K562 (cell line): ENCODE measurements around the gene TTC31. TPM values are rescaled to one million over a fixed set of nuclear protein-coding genes. Genes with fewer than 3 reads are reported as not detected.

Experiments
- CBX8 ChIP-seq: fragments of 200-600 bp; sonication (generic); IDR thresholded peaks from 2 replicates; pipeline ENCODE4 v1.6.1; 2012; ENCODE audit warnings: borderline replicate concordance, mixed run types, low read depth, mild to moderate bottlenecking, moderate library complexity, mixed read lengths, low read length, control low read depth, inconsistent platforms; ENCODE audit not compliant: poor library complexity, severe bottlenecking; ENCODE audit errors: extremely low read depth
- DIDO1 ChIP-seq: fragments of 450-650 bp; IDR thresholded peaks from 2 replicates; pipeline ENCODE4 v1.6.1; 2016; ENCODE audit warnings: low read depth, missing biosample characterization, missing genetic modification characterization
- DPF2 ChIP-seq: fragments of 450-650 bp; IDR thresholded peaks from 2 replicates; pipeline ENCODE4 v1.6.1; 2016
- FOXK2 ChIP-seq, 2 experiments: fragments of 450-650 bp; IDR thresholded peaks in 1 of 2; conservative IDR thresholded peaks in 1 of 2; 2 replicates each; pipeline ENCODE4 v1.6.1; 2016; ENCODE audit warnings: low read depth in 2 of 2, mild to moderate bottlenecking in 1 of 2
- FOXP4 ChIP-seq: sonication (generic); formaldehyde crosslinking; IDR thresholded peaks from 2 replicates; pipeline ENCODE4 v1.8.0; 2022; ENCODE audit warnings: mild to moderate bottlenecking, missing genetic modification reagents, borderline replicate concordance
- HNRNPLL ChIP-seq: fragments of 200-400 bp; formaldehyde crosslinking; IDR thresholded peaks from 2 replicates; pipeline ENCODE4 v1.6.1; 2017; ENCODE audit warnings: low read length, low read depth, mild to moderate bottlenecking; ENCODE audit not compliant: poor library complexity, severe bottlenecking
- IRF1 ChIP-seq: sonication (generic); formaldehyde crosslinking; IDR thresholded peaks from 2 replicates; pipeline ENCODE4 v1.8.0; 2022; ENCODE audit warnings: missing genetic modification reagents, mild to moderate bottlenecking, borderline replicate concordance
- NFIX ChIP-seq: fragments of 250-450 bp; sonication (Bioruptor Pico); IDR thresholded peaks from 2 replicates; pipeline ENCODE4 v1.4.0; 2020; ENCODE audit warnings: low read depth, mild to moderate bottlenecking, moderate library complexity
- SIX5 ChIP-seq, 2 experiments: IDR thresholded peaks; 2 replicates each; pipeline ENCODE4 v1.6.1; 2011; ENCODE audit warnings: low read length in 2 of 2, borderline replicate concordance in 1 of 2, low read depth in 1 of 2, mild to moderate bottlenecking in 1 of 2, moderate library complexity in 1 of 2; ENCODE audit not compliant: insufficient read depth in 1 of 2
- TGIF2 ChIP-seq: sonication (generic); formaldehyde crosslinking; IDR thresholded peaks from 2 replicates; pipeline ENCODE4 v1.8.1; 2022; ENCODE audit warnings: mild to moderate bottlenecking, missing genetic modification reagents, moderate library complexity
- UBTF ChIP-seq, 2 experiments: IDR thresholded peaks; 2 replicates each; pipeline ENCODE4 v1.6.1; 2012; ENCODE audit warnings: improper control_type of control experiment in 2 of 2, low read depth in 2 of 2, low read length in 2 of 2, borderline replicate concordance in 1 of 2
- ZBTB9 ChIP-seq: fragments of 450-650 bp; formaldehyde crosslinking; IDR thresholded peaks from 2 replicates; pipeline ENCODE4 v1.4.0; 2020; ENCODE audit warnings: mild to moderate bottlenecking, moderate library complexity
- ZFP36 ChIP-seq: fragments of 150-350 bp; IDR thresholded peaks from 2 replicates; pipeline ENCODE4 v1.6.1; 2018; ENCODE audit warnings: low read length, low read depth; ENCODE audit not compliant: partially characterized antibody
- polyA plus RNA-seq, 8 experiments: library from polyadenylated mRNA; depleted of rRNA in 4 of 8; stranded (reverse) in 5 of 8; unstranded in 3 of 8; fragments of >200 nt; fragmentation: Nextera tagmentation in 2 of 8; fragmentation: Illumina TruSeq in 1 of 8; extraction: Ambion mirVana in 2 of 8; extraction: Trizol in 1 of 8; gene quantifications; 2 replicates each; pipeline versions ENCODE4 v1.2.1 to v1.2.3, GENCODE V29; 2011 to 2014; ENCODE audit warnings: inconsistent platforms in 1 of 8, missing spikeins in 1 of 8
- total RNA-seq, 7 experiments: library from RNA; depleted of rRNA in 6 of 7; stranded (reverse); fragments of >200 nt in 6 of 7; fragmentation: Illumina TruSeq in 2 of 7; extraction: Trizol in 2 of 7; gene quantifications; 2 replicates each; pipeline versions ENCODE4 v1.2.1 to v1.2.3, GENCODE V29; 2011 to 2021; ENCODE audit warnings: low replicate concordance in 1 of 7
- TF ChIP-seq, protein P1 (sequence below): fragments of 450-650 bp; formaldehyde crosslinking; IDR thresholded peaks from 2 replicates; pipeline ENCODE4 v1.4.0; 2022; ENCODE audit warnings: mild to moderate bottlenecking, moderate library complexity

TTC31 gene
- total and polyA plus RNA-seq, 9 of the 15 experiments (the other 6 are each of a cell fraction or from before 2014, with no cell fraction given) = 4.7 to 30.5 (median 15.9) TPM

DNA sequence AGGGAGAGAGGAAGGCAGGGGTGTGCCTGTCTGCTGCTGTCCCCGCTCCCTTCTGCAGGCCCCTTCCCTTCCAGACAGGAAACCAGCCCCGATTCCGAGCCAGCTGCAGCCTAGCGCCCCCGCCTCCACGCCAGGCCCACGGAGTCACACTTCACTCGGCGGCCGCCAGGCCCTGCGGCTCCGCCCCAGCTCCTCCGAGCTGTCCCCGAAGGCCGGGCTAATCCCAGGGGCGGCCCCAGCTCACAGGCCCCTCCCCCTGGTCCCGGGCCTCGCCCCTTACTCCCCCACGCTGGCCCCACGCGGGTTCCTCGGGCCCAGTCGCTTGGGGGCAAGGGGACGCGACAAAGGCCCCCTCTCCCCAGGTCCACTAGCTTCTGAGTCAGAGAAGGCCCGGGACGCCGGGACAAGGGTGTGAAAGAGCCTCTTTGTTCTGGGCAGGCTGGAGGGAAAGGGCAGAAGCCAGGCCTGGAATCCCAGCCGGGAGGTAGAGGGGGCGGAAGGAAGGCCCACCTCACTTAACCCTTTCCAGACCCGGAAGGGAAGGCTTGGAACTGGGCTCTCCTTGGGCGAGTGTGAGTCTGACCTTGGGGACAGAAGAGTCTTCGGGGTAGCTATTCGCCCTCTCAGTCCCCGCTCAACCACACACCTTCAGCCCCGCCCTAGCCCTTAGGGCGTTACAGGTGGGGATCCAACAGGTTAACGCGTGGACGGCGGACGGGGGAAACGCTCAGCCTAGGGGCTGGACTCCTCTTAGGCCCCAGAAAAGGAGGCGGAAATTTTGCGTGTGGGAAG is 42.3 kb upstream of the TTC31 start (continued):
- TF ChIP-seq SIX5 (IDR thresholded peaks at IDR 0.05; ENCODE audit: borderline replicate concordance in 1 of 2, insufficient read depth in 1 of 2, low read depth in 1 of 2, low read length in 2 of 2) = no peak
- TF ChIP-seq, protein P1, sequence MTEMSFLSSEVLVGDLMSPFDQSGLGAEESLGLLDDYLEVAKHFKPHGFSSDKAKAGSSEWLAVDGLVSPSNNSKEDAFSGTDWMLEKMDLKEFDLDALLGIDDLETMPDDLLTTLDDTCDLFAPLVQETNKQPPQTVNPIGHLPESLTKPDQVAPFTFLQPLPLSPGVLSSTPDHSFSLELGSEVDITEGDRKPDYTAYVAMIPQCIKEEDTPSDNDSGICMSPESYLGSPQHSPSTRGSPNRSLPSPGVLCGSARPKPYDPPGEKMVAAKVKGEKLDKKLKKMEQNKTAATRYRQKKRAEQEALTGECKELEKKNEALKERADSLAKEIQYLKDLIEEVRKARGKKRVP (CRISPR knock-in tag) = no peak
- TF ChIP-seq DIDO1 (tag) = no peak
- TF ChIP-seq ZBTB9 (CRISPR knock-in tag) = no peak
- no peak for TF ChIP-seq CBX8
- peak; percentile 30 for TF ChIP-seq DPF2
- no peak for TF ChIP-seq ZFP36
- TF ChIP-seq HNRNPLL = peak; percentile 29
- no peak for TF ChIP-seq FOXP4
- no peak for TF ChIP-seq NFIX (CRISPR knock-in tag)
- peak in 1 of 2 experiments; percentile 78; a peak in 1 of 4 replicates for TF ChIP-seq UBTF (IDR thresholded peaks at IDR 0.05; ENCODE audit: borderline replicate concordance in 1 of 2, low read depth in 2 of 2, low read length in 2 of 2)
- TF ChIP-seq TGIF2 (CRISPR knock-in tag) = no peak
- no peak for TF ChIP-seq IRF1 (CRISPR knock-in tag)
- TF ChIP-seq FOXK2 (conservative IDR thresholded peaks at IDR 0.05 in 1 of 2, IDR thresholded peaks at IDR 0.05 in 1 of 2; ENCODE audit: low read depth in 2 of 2) = no peak
